Ovary (tissue), 3 donors: ENCODE data around the gene JUNB.

Source experiments
- POLR2A ChIP-seq: fragments of 450-650 bp; IDR thresholded peaks from one replicate; pipeline ENCODE4 v1.6.1; 2017; ENCODE audit warnings: antibody characterized with exemption, mild to moderate bottlenecking, moderate library complexity
- TF ChIP-seq, protein P1 (sequence below), 3 donors: fragments of 450-650 bp in 2 of 3; fragments of 200-600 bp in 1 of 3; IDR thresholded peaks; one replicate each; pipeline versions ENCODE4 v1.5.1 to v1.8.0; 2016 to 2022; ENCODE audit warnings: antibody characterized with exemption in 3 of 3, mild to moderate bottlenecking in 1 of 3
- donor health status: DM: no; HTN: no; CAD: no.

- TF ChIP-seq, protein P1, sequence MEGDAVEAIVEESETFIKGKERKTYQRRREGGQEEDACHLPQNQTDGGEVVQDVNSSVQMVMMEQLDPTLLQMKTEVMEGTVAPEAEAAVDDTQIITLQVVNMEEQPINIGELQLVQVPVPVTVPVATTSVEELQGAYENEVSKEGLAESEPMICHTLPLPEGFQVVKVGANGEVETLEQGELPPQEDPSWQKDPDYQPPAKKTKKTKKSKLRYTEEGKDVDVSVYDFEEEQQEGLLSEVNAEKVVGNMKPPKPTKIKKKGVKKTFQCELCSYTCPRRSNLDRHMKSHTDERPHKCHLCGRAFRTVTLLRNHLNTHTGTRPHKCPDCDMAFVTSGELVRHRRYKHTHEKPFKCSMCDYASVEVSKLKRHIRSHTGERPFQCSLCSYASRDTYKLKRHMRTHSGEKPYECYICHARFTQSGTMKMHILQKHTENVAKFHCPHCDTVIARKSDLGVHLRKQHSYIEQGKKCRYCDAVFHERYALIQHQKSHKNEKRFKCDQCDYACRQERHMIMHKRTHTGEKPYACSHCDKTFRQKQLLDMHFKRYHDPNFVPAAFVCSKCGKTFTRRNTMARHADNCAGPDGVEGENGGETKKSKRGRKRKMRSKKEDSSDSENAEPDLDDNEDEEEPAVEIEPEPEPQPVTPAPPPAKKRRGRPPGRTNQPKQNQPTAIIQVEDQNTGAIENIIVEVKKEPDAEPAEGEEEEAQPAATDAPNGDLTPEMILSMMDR (IDR thresholded peaks at IDR 0.05): peak in 1 of 3 donors; percentile 3
- no peak for TF ChIP-seq POLR2A
Observed at GRCh38 chr19:12800923-12801465, 9.7 kb downstream of the JUNB start.
